IMR-90 (cell line): Measurements from ENCODE around the gene RYR2. TPM values are rescaled to one million over a fixed set of nuclear protein-coding genes. Genes with fewer than 3 reads are reported as not detected.

Experiments
- microRNA-seq, 2 experiments: library from miRNA; stranded (forward) in 1 of 2; unstranded in 1 of 2; fragments of 10-50 nt in 1 of 2; fragments of <30 nt in 1 of 2; gene quantifications in 1 of 2; microRNA quantifications in 1 of 2; one replicate each; pipeline versions ENCODE3 to v1.1.0; 2013 to 2020; ENCODE audit not compliant: insufficient read depth in 1 of 2, insufficient read length in 1 of 2, unreplicated experiment in 1 of 2
- polyA plus RNA-seq, 3 experiments: library from polyadenylated mRNA; depleted of rRNA; stranded (reverse); fragments of >200 nt; gene quantifications; 2 replicates each; pipeline ENCODE4 v1.2.3, GENCODE V29; 2012; ENCODE audit warnings: low replicate concordance in 1 of 3
- small RNA-seq, 5 experiments: library from RNA; depleted of rRNA; stranded (forward); fragments of <200 nt; gene quantifications; one replicate each; pipeline ENCODE3, GENCODE V24; 2012
- total RNA-seq: library from RNA; depleted of rRNA; stranded (reverse); fragments of >200 nt; gene quantifications from 2 replicates; pipeline ENCODE4 v1.2.3, GENCODE V29; 2012; rRNA removed

RYR2 gene
- total and polyA plus RNA-seq, 2 of the 4 experiments (the other 2 are of a cell fraction) = not detected

Small RNAs within 50 kb of the gene (microRNA-seq; reads per million reads assigned to microRNA genes)
- gene MIR4428 (ENCODE audit: insufficient read depth in 1 of 2, insufficient read length in 1 of 2, unreplicated experiment in 1 of 2) (0 reads per million in 2 experiments), gene RF00402 (ENCODE audit: insufficient read depth, insufficient read length) (not detected)

Small RNAs within 50 kb of the gene (small RNA-seq; reads per million reads assigned to genes)
- gene MIR4428 = 0 reads per million in 5 experiments
- 0 reads per million in 5 experiments for gene RF00402

Other genes starting within 250 kb of the RYR2 start
- gene MTR, start 246.9 kb upstream of the RYR2 start, total RNA-seq = 31.0 and 32.8 TPM in 2 replicates
- gene MTR, start 246.9 kb upstream of the RYR2 start, polyA plus RNA-seq (2012; rRNA removed) = 5.9 and 7.7 TPM in 2 replicates
- not detected in 2 replicates for gene MT1HL1, start 37.7 kb upstream of the RYR2 start, total RNA-seq
- not detected in 2 replicates for gene MT1HL1, start 37.7 kb upstream of the RYR2 start, polyA plus RNA-seq (2012; rRNA removed)